ENCODE results near the gene PRKCI.

Gene PRKCI

GRCh38 chr3:170346481-170347392, 124.5 kb downstream of the PRKCI start:
- FAIRE-seq = no peak

- no peak for FAIRE-seq
Measured at GRCh38 chr3:170350515-170351413, 128.5 kb downstream of the PRKCI start.

GRCh38 chr3:170352936-170353335, 130.7 kb downstream of the PRKCI start:
- FAIRE-seq = no peak

GRCh38 chr3:170353485-170353884, 131.3 kb downstream of the PRKCI start:
- FAIRE-seq = no peak

GRCh38 chr3:170354760-170355159, 132.5 kb downstream of the PRKCI start:
- no peak for FAIRE-seq

All from colon (tissue), 2 donors.